ENCODE results near the gene PCAT7.
"Not testable (repeated sequence)": the region's sequence is repeated elsewhere in the genome, so short reads cannot be mapped to it uniquely, and the experiment has no call there.

The PCAT7 gene

DNA sequence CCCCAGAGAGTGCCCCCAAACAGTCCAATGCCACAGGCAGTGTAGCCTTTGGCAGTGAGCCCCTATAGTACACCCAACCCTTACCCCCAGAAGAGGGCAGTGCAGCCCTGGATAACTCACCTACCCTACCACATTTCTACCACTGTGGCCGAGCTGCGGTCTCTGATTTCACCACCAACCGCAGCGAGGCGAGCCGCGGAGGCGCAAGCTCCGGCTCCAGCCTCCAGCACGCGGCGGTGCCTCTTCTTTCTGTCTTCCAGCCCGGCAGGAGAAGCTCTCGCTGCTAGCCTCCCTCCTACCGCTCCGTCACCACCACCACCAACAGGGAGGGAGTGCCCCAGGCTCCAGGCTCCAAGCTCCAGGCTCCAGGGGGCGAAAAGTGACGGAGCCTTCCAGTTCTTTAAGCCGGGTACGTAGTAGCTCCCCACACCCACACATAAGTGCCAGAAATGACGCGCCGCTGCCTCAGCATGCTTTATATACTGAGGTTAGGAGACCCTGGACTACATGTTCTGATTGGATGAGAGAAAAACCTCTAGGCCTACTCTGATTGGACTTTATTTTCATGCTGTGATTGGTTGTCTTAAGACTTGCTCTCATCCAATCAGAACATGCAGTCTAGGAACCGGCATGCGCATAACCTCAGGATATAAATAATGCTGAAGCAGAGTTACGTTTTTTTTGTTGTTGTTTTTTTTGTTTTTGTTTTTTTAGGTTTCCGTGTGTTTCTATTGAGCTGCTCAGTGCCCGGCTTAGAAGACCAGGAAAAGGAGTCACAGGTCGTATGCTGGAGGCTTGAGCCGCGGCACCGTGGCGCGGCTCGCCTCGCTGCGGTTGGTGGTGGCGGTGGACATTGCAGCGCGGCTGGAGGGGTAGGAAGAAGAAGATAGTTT is at the start of gene PCAT7:
Gene PCAT7 (plus strand): TSS at position 645 of the 893 bp plus-strand sequence.
- Mint-ChIP-seq H3K27ac (no peak within 1 kb of the TSS), H3K36me3 (ENCODE audit: low read depth) (no peaks in the 10 kb centered on the region), H3K4me1 (ENCODE audit: low read depth) (no peaks in the 10 kb centered on the region), H3K9me3 (no peaks in the 10 kb centered on the region), H3K27me3 (ENCODE audit: low read depth) (peaks cover 12% of the 10 kb centered on the region), H3K4me3 (no peak within 1 kb of the TSS)

GRCh38 chr9:94506370-94506769 is 48.5 kb upstream of the PCAT7 start:
- H3K27ac Mint-ChIP-seq; H3K9me3 Mint-ChIP-seq; H3K36me3 Mint-ChIP-seq (ENCODE audit: low read depth); H3K4me3 Mint-ChIP-seq; H3K4me1 Mint-ChIP-seq (ENCODE audit: low read depth); H3K27me3 Mint-ChIP-seq (ENCODE audit: low read depth): not testable (repeated sequence)

DNA sequence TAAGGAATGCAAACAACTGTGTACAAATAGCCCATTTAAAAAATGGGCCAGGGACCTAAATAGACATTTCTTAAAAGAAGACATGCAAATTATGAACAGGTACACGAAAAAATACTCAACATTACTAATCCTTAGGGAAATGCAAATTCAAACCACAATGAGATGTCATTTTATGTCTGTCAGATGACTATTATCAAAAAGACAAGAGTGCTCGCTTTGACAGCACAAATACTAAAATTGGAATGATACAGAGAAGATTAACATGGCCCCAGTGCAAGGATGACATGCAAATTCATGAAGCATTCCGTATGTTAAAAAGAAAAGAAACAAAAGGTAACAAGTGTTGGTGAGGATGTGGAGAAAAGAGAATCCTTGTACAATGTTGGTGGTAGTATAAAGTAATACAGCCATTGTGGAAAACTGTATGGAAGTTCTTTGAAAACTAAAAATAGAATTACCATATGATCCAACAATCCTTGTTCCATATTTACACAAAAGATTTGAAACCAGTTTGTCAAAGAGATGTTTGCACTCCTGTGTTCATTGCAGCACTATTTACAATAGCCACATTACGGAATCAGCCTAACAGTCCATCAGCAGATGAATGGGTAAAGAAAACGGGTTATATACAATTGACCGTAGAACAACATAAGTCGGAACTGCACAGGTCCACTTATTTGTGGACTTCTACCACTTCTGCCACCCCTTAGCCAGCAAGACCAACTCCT is 47.2 kb upstream of the PCAT7 start:
- Mint-ChIP-seq H3K36me3 (ENCODE audit: low read depth) (no peaks in the 10 kb centered on the region), H3K4me3 (no peak overlapping the region), H3K27me3 (ENCODE audit: low read depth) (peaks cover 7% of the 10 kb centered on the region), H3K27ac (no peak overlapping the region), H3K9me3 (no peaks in the 10 kb centered on the region), H3K4me1 (ENCODE audit: low read depth) (no peaks in the 10 kb centered on the region)

- H3K4me3 Mint-ChIP-seq: no peak overlapping the region
- H3K27me3 Mint-ChIP-seq (ENCODE audit: low read depth): peaks cover 4% of the 10 kb centered on the region
- H3K9me3 Mint-ChIP-seq: no peaks in the 10 kb centered on the region
- no peak overlapping the region for H3K27ac Mint-ChIP-seq
- H3K36me3 Mint-ChIP-seq (ENCODE audit: low read depth): no peaks in the 10 kb centered on the region
- no peaks in the 10 kb centered on the region for H3K4me1 Mint-ChIP-seq (ENCODE audit: low read depth)
These were observed 43.5 kb upstream of the PCAT7 start for GRCh38 chr9:94511134-94511954.

DNA sequence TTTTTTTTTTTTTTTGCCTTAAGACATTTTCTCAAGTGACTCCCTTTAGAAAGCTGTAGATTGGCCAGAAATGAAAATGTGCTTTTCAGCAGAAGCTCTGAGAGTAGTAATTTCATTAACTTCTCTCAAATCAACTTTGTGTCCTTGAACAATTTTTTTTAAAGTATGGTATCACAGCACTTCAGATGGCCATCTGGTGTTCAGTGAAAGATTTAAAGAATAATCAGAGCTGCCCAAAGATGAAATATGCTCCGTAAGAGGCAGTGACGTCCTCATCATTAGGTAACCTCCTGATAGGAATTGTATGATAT is 43.0 kb upstream of the PCAT7 start:
- Mint-ChIP-seq H3K27me3 (ENCODE audit: low read depth) (peaks cover 4% of the 10 kb centered on the region), H3K9me3 (no peaks in the 10 kb centered on the region), H3K4me3 (no peak overlapping the region), H3K27ac (no peak overlapping the region), H3K36me3 (ENCODE audit: low read depth) (no peaks in the 10 kb centered on the region), H3K4me1 (ENCODE audit: low read depth) (no peaks in the 10 kb centered on the region)

DNA sequence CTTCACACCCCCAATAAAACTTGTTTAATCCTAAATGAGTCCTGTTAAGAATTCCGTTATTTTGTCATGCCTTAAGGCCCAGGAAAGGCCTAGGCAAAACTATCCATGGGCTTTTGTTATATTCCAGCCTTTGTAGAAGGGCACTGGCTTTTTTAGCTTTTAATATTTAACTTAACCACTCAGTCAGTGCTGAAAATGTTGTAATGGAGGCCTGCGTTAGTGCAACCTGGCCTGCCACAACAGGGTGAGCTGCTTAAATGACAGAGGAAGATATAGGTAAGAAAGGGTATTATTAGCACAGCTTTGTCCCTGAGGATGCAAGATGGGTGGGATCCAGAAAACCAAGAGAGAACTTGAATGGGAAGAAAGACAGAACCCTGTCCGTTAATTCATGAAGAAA is 40.2 kb upstream of the PCAT7 start:
- no peaks in the 10 kb centered on the region for H3K36me3 Mint-ChIP-seq (ENCODE audit: low read depth)
- H3K4me1 Mint-ChIP-seq (ENCODE audit: low read depth): no peaks in the 10 kb centered on the region
- no peak overlapping the region for H3K4me3 Mint-ChIP-seq
- H3K27ac Mint-ChIP-seq: no peak overlapping the region
- no peaks in the 10 kb centered on the region for H3K27me3 Mint-ChIP-seq (ENCODE audit: low read depth)
- no peaks in the 10 kb centered on the region for H3K9me3 Mint-ChIP-seq

DNA sequence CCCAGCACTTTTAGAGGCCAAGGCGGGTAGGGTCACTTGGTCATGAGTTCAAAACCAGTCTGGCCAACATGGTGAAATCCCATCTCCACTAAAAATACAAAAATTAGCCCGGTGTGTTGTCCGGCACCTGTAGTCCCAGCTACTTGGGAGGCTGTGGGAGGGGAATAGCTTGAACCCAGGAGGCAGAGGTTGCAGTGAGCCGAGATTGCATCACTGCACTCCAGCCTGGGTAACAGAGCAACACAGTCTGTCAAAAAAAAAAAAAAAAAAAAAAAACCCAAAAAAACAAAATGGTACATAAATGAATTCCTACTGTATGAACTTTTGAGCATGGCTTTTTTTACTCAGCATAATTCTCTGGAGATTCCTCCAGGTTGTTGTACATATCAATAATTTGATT is 37.6 kb upstream of the PCAT7 start:
- no peaks in the 10 kb centered on the region for H3K4me1 Mint-ChIP-seq (ENCODE audit: low read depth)
- no peak overlapping the region for H3K4me3 Mint-ChIP-seq
- H3K27ac Mint-ChIP-seq: no peak overlapping the region
- H3K36me3 Mint-ChIP-seq (ENCODE audit: low read depth): no peaks in the 10 kb centered on the region
- peaks cover 3% of the 10 kb centered on the region for H3K27me3 Mint-ChIP-seq (ENCODE audit: low read depth)
- H3K9me3 Mint-ChIP-seq: no peaks in the 10 kb centered on the region

GRCh38 chr9:94525396-94526035 is 29.4 kb upstream of the PCAT7 start:
- no peaks in the 10 kb centered on the region for H3K4me1 Mint-ChIP-seq (ENCODE audit: low read depth)
- H3K27me3 Mint-ChIP-seq (ENCODE audit: low read depth): peaks cover 4% of the 10 kb centered on the region
- no peak overlapping the region for H3K4me3 Mint-ChIP-seq
- no peak overlapping the region for H3K27ac Mint-ChIP-seq
- H3K36me3 Mint-ChIP-seq (ENCODE audit: low read depth): no peaks in the 10 kb centered on the region
- H3K9me3 Mint-ChIP-seq: no peaks in the 10 kb centered on the region

DNA sequence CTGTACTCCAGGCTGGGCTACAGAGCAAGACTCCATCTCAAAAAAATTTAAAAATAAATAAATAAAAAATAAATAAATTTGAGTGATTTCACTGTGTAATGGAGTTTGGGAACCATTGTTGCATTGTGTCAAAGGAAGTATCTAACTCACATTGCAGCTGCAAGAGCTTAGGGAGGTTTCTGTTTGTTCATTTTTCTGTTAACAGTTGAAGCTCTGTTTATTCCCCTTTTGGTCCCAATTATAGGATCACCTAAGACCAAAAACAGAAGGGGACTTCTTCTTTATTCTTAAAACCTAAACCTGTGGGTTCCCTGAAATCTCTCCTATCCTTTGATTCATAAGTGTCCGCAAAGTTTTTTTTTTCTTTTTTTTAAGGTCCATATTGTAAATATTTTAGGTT is 28.6 kb upstream of the PCAT7 start:
- H3K9me3 Mint-ChIP-seq: no peaks in the 10 kb centered on the region
- H3K27me3 Mint-ChIP-seq (ENCODE audit: low read depth): peaks cover 4% of the 10 kb centered on the region
- no peak overlapping the region for H3K27ac Mint-ChIP-seq
- no peak overlapping the region for H3K4me3 Mint-ChIP-seq
- no peaks in the 10 kb centered on the region for H3K36me3 Mint-ChIP-seq (ENCODE audit: low read depth)
- no peaks in the 10 kb centered on the region for H3K4me1 Mint-ChIP-seq (ENCODE audit: low read depth)

DNA sequence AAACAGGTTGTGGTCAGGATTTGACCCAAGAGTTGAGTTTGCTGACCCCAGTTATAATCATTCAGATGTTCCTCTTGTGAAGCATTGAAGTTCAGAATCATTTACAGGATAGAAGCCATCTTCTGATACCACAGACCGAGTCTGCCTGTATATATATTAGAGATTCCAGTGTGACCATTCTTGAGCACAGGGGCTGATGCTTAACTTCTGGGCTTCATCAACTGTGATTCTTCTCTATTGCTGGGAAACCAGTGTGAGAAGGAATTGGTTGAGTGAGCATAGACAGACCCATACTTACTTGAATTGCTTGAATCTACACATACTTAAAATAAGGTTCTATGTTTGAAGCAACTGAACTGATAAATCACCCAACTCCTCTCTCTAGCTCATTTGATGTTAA is 27.9 kb upstream of the PCAT7 start:
- Mint-ChIP-seq H3K27ac (no peak overlapping the region), H3K27me3 (ENCODE audit: low read depth) (peaks cover 4% of the 10 kb centered on the region), H3K4me1 (ENCODE audit: low read depth) (no peaks in the 10 kb centered on the region), H3K9me3 (no peaks in the 10 kb centered on the region), H3K36me3 (ENCODE audit: low read depth) (no peaks in the 10 kb centered on the region), H3K4me3 (no peak overlapping the region)

GRCh38 chr9:94528886-94529285 is 26.0 kb upstream of the PCAT7 start:
- no peaks in the 10 kb centered on the region for H3K4me1 Mint-ChIP-seq (ENCODE audit: low read depth)
- no peaks in the 10 kb centered on the region for H3K36me3 Mint-ChIP-seq (ENCODE audit: low read depth)
- no peak overlapping the region for H3K27ac Mint-ChIP-seq
- H3K27me3 Mint-ChIP-seq (ENCODE audit: low read depth): peaks cover 4% of the 10 kb centered on the region
- H3K9me3 Mint-ChIP-seq: no peaks in the 10 kb centered on the region
- no peak overlapping the region for H3K4me3 Mint-ChIP-seq

GRCh38 chr9:94533155-94533554 is 21.7 kb upstream of the PCAT7 start:
- Mint-ChIP-seq H3K27me3 (ENCODE audit: low read depth) (no peaks in the 10 kb centered on the region), H3K4me3 (no peak overlapping the region), H3K4me1 (ENCODE audit: low read depth) (no peaks in the 10 kb centered on the region), H3K27ac (no peak overlapping the region), H3K9me3 (no peaks in the 10 kb centered on the region), H3K36me3 (ENCODE audit: low read depth) (no peaks in the 10 kb centered on the region)

DNA sequence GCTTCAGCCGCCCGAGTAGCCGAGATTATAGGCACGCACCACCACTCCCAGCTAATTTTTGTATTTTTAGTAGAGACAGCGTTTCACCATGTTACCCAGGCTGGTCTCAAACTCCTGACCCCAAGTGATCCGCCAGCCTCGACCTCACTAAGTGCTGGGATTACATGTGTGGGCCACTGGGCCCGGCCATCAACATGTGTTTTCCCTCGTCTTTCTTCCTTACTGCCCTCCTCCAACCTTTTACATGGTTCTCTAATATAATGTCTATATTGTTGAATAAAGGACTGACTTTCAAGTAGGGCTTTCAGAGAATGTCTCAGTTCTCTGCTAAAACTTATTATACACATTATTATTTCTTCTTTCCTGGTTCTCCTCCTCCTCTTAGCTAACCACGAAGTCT is 21.3 kb upstream of the PCAT7 start:
- no peaks in the 10 kb centered on the region for H3K4me1 Mint-ChIP-seq (ENCODE audit: low read depth)
- H3K27ac Mint-ChIP-seq: no peak overlapping the region
- H3K36me3 Mint-ChIP-seq (ENCODE audit: low read depth): no peaks in the 10 kb centered on the region
- H3K4me3 Mint-ChIP-seq: no peak overlapping the region
- H3K27me3 Mint-ChIP-seq (ENCODE audit: low read depth): no peaks in the 10 kb centered on the region
- no peaks in the 10 kb centered on the region for H3K9me3 Mint-ChIP-seq

- Mint-ChIP-seq H3K27me3 (ENCODE audit: low read depth) (no peaks in the 10 kb centered on the region), H3K36me3 (ENCODE audit: low read depth) (no peaks in the 10 kb centered on the region), H3K27ac (no peak overlapping the region), H3K4me3 (no peak overlapping the region), H3K9me3 (no peaks in the 10 kb centered on the region), H3K4me1 (ENCODE audit: low read depth) (no peaks in the 10 kb centered on the region)
These were observed 20.0 kb upstream of the PCAT7 start for GRCh38 chr9:94534901-94535300.

All from T-helper 1 cell treated with Interleukin-12 subunit alpha and Interleukin-12 subunit beta and Interleukin-4 antibody, amounts not matched to agents 30 μg/mL and 1 μg/mL, for 36 hours (primary cell).